ENCODE results near the gene USP25.

DNA sequence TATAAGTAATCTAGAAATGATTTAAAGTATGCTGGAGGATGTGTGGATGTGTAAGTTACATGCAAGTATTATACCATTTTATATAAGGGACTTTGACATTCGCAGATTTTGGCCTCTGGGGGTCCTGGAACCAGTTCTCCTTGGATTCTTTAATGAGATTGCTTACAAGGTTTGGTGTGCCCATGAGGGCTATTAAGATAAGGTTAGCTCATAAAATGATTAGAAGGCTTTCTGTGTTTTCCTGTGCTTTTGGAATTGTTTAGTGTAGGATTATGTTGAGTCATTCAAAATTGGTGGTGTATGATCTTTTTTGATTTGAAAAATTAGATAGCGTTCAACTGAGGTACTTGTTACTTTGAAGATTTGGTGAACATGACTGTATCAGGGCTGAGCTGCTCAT lies 5.6 kb downstream of the USP25 start:
- TF ChIP-seq, protein P1, sequence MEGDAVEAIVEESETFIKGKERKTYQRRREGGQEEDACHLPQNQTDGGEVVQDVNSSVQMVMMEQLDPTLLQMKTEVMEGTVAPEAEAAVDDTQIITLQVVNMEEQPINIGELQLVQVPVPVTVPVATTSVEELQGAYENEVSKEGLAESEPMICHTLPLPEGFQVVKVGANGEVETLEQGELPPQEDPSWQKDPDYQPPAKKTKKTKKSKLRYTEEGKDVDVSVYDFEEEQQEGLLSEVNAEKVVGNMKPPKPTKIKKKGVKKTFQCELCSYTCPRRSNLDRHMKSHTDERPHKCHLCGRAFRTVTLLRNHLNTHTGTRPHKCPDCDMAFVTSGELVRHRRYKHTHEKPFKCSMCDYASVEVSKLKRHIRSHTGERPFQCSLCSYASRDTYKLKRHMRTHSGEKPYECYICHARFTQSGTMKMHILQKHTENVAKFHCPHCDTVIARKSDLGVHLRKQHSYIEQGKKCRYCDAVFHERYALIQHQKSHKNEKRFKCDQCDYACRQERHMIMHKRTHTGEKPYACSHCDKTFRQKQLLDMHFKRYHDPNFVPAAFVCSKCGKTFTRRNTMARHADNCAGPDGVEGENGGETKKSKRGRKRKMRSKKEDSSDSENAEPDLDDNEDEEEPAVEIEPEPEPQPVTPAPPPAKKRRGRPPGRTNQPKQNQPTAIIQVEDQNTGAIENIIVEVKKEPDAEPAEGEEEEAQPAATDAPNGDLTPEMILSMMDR (IDR thresholded peaks at IDR 0.05): no peak
- TF ChIP-seq POLR2A (IDR thresholded peaks at IDR 0.05): no peak
- TF ChIP-seq POLR2AphosphoS5 (IDR thresholded peaks at IDR 0.05): no peak
